ENCODE results near the gene NLN.

DNA sequence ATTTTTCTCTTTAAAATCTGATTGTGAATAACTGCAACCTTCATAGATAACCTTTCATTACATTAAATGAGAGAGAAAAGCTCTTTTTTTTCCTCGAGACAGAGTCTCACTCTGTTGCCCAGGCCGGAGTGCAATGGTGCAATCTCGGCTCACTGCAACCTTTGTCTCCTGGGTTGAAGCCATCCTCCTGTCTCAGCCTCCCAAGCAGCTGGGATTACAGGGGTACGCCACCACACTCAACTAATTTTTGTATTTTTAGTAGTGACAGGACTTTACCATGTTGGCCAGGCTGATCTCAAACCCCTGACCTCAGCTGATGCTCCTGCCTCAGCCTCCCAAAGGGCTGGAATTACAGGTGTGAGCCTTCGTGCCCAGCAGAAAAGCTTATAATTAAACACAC is 134.5 kb downstream of the NLN start:
- TF ChIP-seq, protein P1, sequence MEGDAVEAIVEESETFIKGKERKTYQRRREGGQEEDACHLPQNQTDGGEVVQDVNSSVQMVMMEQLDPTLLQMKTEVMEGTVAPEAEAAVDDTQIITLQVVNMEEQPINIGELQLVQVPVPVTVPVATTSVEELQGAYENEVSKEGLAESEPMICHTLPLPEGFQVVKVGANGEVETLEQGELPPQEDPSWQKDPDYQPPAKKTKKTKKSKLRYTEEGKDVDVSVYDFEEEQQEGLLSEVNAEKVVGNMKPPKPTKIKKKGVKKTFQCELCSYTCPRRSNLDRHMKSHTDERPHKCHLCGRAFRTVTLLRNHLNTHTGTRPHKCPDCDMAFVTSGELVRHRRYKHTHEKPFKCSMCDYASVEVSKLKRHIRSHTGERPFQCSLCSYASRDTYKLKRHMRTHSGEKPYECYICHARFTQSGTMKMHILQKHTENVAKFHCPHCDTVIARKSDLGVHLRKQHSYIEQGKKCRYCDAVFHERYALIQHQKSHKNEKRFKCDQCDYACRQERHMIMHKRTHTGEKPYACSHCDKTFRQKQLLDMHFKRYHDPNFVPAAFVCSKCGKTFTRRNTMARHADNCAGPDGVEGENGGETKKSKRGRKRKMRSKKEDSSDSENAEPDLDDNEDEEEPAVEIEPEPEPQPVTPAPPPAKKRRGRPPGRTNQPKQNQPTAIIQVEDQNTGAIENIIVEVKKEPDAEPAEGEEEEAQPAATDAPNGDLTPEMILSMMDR (IDR thresholded peaks at IDR 0.05) = no peak
- TF ChIP-seq POLR2A (IDR thresholded peaks at IDR 0.05) (no peak), EP300 (IDR thresholded peaks at IDR 0.05) (no peak)
